ENCODE data around the gene DNAJC8.

Gene DNAJC8

DNA sequence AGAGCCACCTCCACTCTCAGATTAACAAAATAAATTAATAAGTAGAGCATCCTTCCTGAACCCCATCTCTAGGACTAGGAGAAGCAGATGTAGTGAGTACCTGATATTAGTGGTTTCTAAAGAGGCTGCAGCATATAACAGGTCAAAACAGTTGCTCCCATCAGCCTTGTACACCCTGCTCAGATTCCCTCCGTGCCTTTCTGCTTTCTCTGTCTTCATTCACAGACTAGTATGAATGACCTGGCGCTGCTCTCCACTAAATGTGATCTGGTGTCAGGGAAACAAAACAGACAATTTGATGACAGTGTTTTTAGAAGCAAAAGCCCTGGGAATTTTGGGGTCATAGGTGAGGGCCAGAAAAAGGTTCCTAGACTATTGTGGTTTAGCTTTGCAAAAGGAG is 34.8 kb upstream of the DNAJC8 start:
- TF ChIP-seq YY1 (tag by site-specific recombination; IDR thresholded peaks at IDR 0.05) (no peak), ZNF311 (tag by site-specific recombination; IDR thresholded peaks at IDR 0.05; ENCODE audit: borderline replicate concordance) (no peak), ZNF140 (tag by site-specific recombination; IDR thresholded peaks at IDR 0.05) (no peak), ZNF529 (tag by site-specific recombination; IDR thresholded peaks at IDR 0.05; ENCODE audit: insufficient replicate concordance) (no peak), SETDB1 (IDR thresholded peaks at IDR 0.05; ENCODE audit: insufficient read length, low read length) (no peak), ZNF416 (tag by site-specific recombination; IDR thresholded peaks at IDR 0.05) (no peak), ZNF670 (tag by site-specific recombination; IDR thresholded peaks at IDR 0.05; ENCODE audit: low read depth) (no peak), ZNF777 (tag by site-specific recombination; IDR thresholded peaks at IDR 0.05; ENCODE audit: borderline replicate concordance) (no peak), ZNF174 (tag by site-specific recombination; IDR thresholded peaks at IDR 0.05) (no peak), MEIS1 (CRISPR knock-in tag; IDR thresholded peaks at IDR 0.05; ENCODE audit: borderline replicate concordance) (no peak), ZNF629 (tag by site-specific recombination; IDR thresholded peaks at IDR 0.05) (no peak), SCRT1 (tag by site-specific recombination; IDR thresholded peaks at IDR 0.05; ENCODE audit: borderline replicate concordance) (no peak)
- TF ChIP-seq, protein P1, sequence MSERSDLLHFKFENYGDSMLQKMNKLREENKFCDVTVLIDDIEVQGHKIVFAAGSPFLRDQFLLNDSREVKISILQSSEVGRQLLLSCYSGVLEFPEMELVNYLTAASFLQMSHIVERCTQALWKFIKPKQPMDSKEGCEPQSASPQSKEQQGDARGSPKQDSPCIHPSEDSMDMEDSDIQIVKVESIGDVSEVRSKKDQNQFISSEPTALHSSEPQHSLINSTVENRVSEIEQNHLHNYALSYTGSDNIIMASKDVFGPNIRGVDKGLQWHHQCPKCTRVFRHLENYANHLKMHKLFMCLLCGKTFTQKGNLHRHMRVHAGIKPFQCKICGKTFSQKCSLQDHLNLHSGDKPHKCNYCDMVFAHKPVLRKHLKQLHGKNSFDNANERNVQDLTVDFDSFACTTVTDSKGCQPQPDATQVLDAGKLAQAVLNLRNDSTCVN (tag by site-specific recombination; optimal IDR thresholded peaks at IDR 0.05) = no peak
- TF ChIP-seq, protein P2, sequence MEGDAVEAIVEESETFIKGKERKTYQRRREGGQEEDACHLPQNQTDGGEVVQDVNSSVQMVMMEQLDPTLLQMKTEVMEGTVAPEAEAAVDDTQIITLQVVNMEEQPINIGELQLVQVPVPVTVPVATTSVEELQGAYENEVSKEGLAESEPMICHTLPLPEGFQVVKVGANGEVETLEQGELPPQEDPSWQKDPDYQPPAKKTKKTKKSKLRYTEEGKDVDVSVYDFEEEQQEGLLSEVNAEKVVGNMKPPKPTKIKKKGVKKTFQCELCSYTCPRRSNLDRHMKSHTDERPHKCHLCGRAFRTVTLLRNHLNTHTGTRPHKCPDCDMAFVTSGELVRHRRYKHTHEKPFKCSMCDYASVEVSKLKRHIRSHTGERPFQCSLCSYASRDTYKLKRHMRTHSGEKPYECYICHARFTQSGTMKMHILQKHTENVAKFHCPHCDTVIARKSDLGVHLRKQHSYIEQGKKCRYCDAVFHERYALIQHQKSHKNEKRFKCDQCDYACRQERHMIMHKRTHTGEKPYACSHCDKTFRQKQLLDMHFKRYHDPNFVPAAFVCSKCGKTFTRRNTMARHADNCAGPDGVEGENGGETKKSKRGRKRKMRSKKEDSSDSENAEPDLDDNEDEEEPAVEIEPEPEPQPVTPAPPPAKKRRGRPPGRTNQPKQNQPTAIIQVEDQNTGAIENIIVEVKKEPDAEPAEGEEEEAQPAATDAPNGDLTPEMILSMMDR (tag by site-specific recombination; IDR thresholded peaks at IDR 0.05) = no peak
- TF ChIP-seq, protein P3, sequence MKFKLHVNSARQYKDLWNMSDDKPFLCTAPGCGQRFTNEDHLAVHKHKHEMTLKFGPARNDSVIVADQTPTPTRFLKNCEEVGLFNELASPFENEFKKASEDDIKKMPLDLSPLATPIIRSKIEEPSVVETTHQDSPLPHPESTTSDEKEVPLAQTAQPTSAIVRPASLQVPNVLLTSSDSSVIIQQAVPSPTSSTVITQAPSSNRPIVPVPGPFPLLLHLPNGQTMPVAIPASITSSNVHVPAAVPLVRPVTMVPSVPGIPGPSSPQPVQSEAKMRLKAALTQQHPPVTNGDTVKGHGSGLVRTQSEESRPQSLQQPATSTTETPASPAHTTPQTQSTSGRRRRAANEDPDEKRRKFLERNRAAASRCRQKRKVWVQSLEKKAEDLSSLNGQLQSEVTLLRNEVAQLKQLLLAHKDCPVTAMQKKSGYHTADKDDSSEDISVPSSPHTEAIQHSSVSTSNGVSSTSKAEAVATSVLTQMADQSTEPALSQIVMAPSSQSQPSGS (tag by site-specific recombination; IDR thresholded peaks at IDR 0.05; ENCODE audit: low read depth) = no peak
- TF ChIP-seq, protein P4, sequence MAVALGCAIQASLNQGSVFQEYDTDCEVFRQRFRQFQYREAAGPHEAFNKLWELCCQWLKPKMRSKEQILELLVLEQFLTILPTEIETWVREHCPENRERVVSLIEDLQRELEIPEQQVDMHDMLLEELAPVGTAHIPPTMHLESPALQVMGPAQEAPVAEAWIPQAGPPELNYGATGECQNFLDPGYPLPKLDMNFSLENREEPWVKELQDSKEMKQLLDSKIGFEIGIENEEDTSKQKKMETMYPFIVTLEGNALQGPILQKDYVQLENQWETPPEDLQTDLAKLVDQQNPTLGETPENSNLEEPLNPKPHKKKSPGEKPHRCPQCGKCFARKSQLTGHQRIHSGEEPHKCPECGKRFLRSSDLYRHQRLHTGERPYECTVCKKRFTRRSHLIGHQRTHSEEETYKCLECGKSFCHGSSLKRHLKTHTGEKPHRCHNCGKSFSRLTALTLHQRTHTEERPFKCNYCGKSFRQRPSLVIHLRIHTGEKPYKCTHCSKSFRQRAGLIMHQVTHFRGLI (tag by site-specific recombination; IDR thresholded peaks at IDR 0.05) = no peak
- H3K4me3 ChIP-seq (ENCODE audit: low read depth, low read length) = no peak overlapping the region
- no peak overlapping the region for H3K27ac ChIP-seq (ENCODE audit: extremely low read depth, low read depth, low read length)
- peaks cover 11% of the 10 kb centered on the region for H3K4me1 ChIP-seq (ENCODE audit: control insufficient read depth, insufficient read depth, low read length)
- H3K36me3 ChIP-seq (ENCODE audit: control insufficient read depth in 2 of 2, insufficient read depth in 1 of 2, low read length in 2 of 2) = peaks cover 3 to 45% of the 10 kb centered on the region in 2 experiments; a peak in 2 of 3 replicates
- no peaks in the 10 kb centered on the region for H3K9me3 ChIP-seq (ENCODE audit: control insufficient read depth, insufficient read depth, low read depth, low read length)
- POLR2A ChIA-PET = interaction anchor here (0.9 kb wide), 1 partner anchor 18 kb away, joined by 3 read pairs; no protein-coding TSS in a partner anchor
- CTCF ChIA-PET = interaction anchor here (2.6 kb wide), 1 partner anchor 19 kb away, joined by 13 read pairs; no protein-coding TSS in a partner anchor

DNA sequence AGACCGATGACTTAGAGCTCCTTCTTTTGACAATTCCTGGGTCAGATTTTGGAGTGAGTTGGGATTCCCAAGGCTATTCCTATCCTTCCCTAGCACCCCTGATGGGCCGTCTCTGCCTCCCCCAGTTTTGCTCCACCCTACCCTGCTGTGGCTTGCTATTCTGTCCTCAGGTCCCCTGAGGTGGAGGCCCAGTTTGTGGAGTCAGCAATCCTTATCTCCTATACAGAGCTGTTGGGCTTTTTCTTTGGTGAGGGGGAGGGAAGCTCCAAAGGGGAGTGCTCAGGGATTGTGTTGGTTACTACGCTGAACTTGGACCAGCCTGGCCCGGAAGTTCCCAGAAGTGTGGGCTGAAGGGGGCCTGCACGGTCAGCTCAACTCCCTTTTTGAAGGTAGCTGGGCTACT is 34.1 kb upstream of the DNAJC8 start:
- H3K4me3 ChIP-seq (ENCODE audit: low read depth, low read length) = no peak overlapping the region
- peaks cover 11% of the 10 kb centered on the region for H3K4me1 ChIP-seq (ENCODE audit: control insufficient read depth, insufficient read depth, low read length)
- no peaks in the 10 kb centered on the region for H3K9me3 ChIP-seq (ENCODE audit: control insufficient read depth, insufficient read depth, low read depth, low read length)
- peaks cover 0 to 38% of the 10 kb centered on the region in 2 experiments; a peak in 2 of 3 replicates for H3K36me3 ChIP-seq (ENCODE audit: control insufficient read depth in 2 of 2, insufficient read depth in 1 of 2, low read length in 2 of 2)
- no peak overlapping the region for H3K27ac ChIP-seq (ENCODE audit: extremely low read depth, low read depth, low read length)
- ChIA-PET CTCF (interaction anchor here (0.9 to 2.6 kb wide), 3 partner anchors 18 to 610 kb away, joined by 3 to 13 read pairs (median 5); no protein-coding TSS in a partner anchor), POLR2A (interaction anchor here (0.9 to 2.4 kb wide), 2 partner anchors 18 to 62 kb away, joined by 4 to 8 read pairs; partner anchors contain the start of gene MED18)
- TF ChIP-seq SP2 (tag by site-specific recombination; IDR thresholded peaks at IDR 0.05) (no peak), EGR2 (tag by site-specific recombination; IDR thresholded peaks at IDR 0.05; ENCODE audit: low read depth) (peak; percentile 36; the same call in 1 of the 2 replicates), ZFHX2 (tag by site-specific recombination; conservative IDR thresholded peaks at IDR 0.05) (peak; percentile 22; the same call in 1 of the 2 replicates), ZNF707 (tag by site-specific recombination; IDR thresholded peaks at IDR 0.05) (no peak), ZNF341 (tag by site-specific recombination; IDR thresholded peaks at IDR 0.05; ENCODE audit: low read depth) (peak; percentile 69), ZIC2 (tag by site-specific recombination; IDR thresholded peaks at IDR 0.05) (peak; percentile 88)
- TF ChIP-seq, protein P5, sequence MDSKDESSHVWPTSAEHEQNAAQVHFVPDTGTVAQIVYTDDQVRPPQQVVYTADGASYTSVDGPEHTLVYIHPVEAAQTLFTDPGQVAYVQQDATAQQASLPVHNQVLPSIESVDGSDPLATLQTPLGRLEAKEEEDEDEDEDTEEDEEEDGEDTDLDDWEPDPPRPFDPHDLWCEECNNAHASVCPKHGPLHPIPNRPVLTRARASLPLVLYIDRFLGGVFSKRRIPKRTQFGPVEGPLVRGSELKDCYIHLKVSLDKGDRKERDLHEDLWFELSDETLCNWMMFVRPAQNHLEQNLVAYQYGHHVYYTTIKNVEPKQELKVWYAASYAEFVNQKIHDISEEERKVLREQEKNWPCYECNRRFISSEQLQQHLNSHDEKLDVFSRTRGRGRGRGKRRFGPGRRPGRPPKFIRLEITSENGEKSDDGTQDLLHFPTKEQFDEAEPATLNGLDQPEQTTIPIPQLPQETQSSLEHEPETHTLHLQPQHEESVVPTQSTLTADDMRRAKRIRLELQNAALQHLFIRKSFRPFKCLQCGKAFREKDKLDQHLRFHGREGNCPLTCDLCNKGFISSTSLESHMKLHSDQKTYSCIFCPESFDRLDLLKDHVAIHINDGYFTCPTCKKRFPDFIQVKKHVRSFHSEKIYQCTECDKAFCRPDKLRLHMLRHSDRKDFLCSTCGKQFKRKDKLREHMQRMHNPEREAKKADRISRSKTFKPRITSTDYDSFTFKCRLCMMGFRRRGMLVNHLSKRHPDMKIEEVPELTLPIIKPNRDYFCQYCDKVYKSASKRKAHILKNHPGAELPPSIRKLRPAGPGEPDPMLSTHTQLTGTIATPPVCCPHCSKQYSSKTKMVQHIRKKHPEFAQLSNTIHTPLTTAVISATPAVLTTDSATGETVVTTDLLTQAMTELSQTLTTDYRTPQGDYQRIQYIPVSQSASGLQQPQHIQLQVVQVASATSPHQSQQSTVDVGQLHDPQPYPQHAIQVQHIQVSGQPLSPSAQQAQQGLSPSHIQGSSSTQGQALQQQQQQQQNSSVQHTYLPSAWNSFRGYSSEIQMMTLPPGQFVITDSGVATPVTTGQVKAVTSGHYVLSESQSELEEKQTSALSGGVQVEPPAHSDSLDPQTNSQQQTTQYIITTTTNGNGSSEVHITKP (tag by site-specific recombination; IDR thresholded peaks at IDR 0.05) = peak; percentile 36; the same call in 1 of the 2 replicates
- TF ChIP-seq, protein P4 (tag by site-specific recombination; IDR thresholded peaks at IDR 0.05) = peak; percentile 96
